IPS DF 19.7 (cell line): Measurements from ENCODE around the gene ACER3.
"Not testable (repeated sequence)": the region's sequence is repeated elsewhere in the genome, so short reads cannot be mapped to it uniquely, and the experiment has no call there.

Experiments used
- DNase-seq: peaks from one replicate; pipeline ENCODE4 v3.0.0-alpha.2; 2013; ENCODE audit warnings: low read depth, low spot score

Gene ACER3

DNA sequence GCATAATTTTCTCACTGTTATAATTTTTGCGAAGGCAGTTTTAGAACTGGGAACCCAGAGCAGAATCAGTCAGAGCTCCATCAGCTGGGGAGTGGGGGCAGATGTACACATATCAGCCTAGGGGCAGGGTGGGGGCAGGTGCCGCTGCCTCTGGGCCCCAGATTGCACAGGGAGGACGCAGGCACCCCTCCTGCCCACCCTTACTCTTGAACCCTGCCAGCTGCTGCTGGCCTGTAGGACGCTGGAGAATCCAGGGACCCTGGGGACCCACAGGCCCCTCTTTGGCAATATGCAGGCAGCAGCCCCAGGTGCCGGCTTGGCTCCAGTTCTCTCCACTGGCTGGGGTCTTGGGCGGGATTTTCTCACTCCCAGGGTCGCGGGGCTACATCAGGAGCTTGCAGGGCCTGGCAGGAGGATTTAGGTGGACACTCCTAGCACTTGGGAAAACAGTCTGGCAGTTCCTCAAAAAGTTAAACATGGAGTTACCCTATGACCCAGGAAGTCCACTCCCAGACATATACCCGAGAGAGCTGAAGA, 197.3 kb downstream of the ACER3 start:
- DNase-seq, result no peak

DNA sequence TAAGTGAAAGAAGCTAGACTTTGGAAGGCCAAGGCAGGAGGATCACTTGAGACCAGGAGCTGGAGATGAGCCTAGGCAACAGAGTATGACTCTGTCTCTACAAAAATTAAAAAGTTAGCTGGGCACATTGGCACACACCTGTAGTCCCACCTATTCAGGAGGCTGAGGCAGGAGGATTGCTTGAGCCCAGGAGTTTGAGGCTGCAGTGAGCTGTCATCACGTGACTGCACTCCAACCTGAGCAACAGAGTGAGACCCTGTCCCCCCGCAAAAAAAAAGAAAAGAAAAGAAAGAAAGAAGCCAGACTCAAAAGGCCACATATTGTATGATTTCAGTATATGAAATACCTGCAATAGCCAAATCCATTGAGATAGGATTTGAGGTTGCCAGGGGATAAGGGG, 198.2 kb downstream of the ACER3 start:
- no peak for DNase-seq

DNA sequence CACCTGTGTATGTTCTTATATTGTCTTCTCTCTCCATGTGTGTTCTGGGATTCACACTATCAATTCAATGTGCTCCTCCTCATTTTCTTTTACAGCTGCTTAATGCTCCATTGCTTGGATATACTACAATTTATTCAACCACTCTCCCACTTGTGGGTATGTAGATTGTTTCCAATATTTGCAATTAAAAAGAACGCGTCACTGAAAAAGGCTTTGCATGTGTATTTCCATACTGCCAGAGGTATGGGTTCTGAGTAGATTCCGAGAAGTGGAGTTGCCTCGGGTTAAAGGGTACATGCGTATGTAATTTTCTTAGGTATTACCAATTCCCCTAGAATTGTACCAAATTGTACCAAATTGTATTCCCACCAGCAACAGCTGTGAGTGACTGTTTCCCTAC, 199.1 kb downstream of the ACER3 start:
- DNase-seq, result no peak

DNA sequence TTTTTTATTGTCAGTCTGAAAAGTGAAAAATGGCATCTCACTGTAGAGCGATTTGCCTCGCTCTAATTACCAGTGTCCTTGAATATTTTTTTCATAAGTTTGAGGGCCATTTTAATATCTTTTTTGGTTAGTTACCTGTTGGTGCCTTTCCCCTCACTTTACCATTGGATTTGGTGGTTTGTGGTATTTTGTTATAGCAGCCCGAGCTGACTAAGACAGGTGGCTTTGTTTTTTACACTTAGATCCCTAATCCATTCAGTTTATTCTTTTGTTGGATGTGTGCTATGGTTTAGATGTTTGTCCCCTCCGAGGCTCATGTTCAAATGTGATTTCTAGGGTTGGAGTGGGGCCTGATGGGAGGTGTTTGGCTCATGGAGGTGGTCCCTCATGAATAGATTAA, 199.5 kb downstream of the ACER3 start:
- DNase-seq, result no peak

DNA sequence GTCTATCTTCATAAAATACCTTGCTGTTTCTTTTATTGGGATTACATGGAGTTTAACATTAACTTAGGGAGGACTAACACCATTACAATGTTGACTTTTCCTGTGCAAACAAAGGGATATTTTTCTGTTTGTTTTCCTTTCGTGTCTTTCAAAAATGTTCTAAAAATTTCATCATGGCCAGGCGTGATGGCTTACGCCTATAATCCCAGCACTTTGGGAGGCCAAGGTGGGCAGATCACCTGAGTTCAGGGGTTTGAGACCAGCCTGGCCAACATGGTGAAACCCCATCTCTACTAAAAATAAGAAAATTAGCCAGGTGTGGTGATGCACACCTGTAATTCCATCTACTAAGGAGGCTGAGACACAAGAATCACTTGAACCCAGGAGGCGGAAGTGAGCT, 200.5 kb downstream of the ACER3 start:
- not testable (repeated sequence) for DNase-seq

DNA sequence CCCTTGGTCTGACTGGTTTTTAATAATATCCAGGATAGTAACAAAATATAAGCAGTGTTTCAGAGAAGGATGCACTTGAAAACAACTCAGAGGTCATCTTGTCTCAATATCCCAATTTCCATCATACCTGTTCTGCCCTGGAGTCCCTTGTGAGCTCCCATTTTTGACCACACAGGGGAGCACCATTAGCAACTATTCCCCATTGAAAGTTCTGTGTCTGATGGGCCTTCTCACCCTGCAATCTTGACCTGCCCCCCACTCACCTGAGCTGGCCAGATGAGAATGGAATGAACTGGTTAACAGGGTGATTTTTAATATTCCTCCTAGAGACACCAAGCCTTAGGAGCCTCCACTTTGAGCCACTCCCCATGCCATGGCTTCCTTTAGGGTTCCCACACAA, 202.2 kb downstream of the ACER3 start:
- DNase-seq, result no peak

DNA sequence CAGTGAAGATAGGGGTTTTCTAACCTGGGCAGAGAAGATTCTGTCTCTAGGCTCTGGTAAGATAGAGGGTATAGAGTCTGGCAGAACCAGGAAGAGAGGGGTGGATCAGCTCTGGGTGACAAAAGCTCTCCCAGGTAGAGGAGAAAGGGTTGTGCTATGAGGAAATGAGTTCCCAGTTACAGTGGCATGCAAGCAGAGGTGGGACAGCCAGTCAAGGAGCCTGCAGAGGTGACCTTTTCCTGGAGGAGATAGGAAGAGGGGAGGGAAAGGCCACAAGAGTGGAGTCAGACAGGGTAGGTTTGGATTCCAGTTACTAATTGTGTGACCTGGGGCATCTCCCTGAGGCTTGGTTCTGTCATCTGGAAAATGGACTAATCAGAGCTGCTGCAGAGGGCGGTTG, 202.7 kb downstream of the ACER3 start:
- no peak for DNase-seq

DNA sequence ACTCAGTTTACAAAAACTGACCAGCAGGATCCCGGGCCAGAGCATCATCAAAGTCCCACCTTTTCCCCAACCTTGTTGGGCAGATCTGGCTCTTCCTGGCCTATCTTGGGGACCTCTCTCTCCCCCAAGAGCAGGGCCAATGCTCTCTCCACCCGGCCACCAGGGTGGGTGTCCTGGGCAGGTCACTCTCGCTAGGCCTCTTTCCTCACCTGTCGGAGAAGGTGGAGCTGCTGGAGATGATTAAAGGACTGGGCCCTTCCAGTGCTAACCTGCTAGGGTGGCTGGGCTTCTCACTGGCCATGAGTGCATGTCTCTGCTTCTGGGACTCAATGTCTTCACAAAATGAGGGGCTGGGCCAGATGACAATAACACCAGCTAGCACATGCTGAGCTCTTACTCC, 203.1 kb downstream of the ACER3 start:
- no peak for DNase-seq

DNA sequence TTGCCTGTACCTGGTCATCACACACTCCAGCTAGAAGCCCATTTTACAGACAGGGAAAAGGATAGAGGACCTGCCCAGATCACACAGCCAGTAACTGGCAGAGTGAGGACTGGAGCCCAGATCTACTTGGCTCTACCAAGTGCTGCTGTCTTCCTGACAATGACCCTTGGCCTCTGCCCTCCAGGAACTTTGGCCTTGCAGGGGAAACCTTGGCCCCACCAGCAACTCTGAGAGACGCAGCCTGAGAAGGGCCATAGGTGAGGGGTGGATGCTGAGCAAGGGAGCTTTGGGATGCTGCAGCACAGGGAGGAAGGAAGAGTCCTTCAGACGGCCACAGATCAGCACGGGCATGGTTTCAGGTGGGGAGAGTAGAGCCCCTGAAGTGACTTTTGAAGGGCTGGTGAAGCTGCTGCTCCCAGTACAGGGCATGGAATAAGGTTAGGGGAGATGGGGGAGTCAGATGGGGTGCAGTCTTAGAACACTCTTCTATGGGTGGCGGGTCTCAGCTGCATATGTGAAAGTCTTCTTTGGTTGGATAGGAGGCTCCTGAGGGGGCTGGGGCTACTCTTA, 204.0 kb downstream of the ACER3 start:
- no peak for DNase-seq

DNA sequence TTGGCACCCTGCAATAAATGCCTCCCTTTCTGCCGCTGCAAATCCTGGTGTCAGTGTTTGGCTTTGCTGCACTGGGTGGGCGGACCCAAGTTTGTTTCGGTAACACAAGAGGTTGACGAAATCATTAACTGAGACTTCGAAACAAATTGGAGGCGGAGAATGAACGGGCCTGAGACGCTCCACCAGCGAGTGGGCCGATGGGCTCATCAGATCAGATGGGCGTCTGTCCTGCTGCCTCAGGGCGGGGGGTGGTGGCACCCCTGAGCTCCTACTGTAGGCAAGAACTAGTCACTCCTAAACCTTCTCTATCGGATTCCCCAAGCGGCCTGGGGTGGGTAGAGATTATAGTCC, 205.1 kb downstream of the ACER3 start:
- DNase-seq, result no peak

DNA sequence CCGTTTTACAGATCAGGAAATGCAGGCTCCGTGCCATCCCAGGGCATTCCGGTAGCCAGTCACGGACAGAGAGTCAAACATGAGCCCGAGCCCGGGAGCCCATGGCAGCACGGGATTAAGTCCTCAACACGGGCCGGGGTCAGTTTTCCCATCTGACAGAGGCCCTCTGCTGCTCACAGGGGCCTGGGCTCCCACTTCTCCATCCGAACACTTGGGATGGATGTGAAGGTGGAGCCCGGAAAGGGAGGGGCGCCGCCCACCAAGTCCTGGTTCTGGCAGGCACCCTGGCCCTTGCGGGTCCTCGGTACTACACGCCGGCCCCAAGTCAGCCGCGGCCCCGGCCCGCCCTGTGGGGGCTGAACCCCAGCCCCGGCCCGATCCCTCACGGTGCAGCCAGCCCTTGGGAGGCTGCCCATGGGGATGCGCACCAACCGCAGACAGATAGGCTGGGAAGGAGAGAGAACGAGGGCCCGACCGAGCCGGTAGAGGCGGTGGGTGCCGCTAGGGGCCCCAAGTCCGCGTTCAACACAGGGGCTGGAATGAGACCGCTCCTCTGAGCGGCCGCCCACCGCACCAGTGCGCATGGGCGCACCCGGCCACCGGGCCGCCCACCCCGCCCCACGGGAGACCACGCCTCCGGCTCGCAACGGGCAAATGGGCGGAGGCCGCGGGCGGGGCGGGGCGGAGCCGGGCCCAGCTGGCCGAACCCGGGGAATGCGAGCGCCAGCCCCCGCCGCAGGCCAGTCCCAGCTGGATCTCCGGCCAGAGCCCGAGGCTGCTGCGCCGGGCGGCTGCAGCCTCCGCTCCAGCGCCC, 205.7 kb downstream of the ACER3 start, which contains the start of gene CAPN5:
TSS of gene CAPN5 (plus strand) at position 743 of the 814 bp plus-strand sequence. CDS start 17,916 bp downstream, outside the sequence.
- DNase-seq, result no peak

DNA sequence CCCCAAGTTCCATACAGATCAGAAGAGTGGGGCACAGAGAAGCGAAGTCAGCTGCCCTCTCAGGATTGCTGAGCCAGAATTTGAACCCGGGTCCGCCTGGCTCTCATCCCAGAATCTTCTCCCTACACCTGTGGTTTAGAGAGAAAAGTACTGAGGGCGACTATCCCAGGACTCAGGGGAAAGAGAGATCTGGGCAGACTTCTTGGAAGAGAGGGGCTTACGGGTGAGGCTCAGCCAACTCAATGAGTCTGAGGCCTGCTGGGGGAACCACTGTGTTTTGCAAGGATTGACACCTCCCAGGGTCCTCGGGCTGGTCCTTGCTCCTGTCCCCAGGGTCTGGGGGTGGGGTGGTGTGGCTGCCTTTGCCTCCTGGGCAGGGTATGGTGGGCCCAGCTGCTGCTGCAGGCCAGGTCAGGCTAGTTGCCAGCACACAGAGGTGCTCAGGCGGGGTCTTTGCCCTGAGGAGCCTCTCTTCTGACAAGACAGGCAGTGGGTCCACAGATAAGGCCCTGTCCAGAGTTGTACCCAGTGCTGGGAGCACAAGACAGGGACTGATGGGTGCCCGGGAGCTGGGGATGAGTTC, 207.2 kb downstream of the ACER3 start:
- no peak for DNase-seq

DNA sequence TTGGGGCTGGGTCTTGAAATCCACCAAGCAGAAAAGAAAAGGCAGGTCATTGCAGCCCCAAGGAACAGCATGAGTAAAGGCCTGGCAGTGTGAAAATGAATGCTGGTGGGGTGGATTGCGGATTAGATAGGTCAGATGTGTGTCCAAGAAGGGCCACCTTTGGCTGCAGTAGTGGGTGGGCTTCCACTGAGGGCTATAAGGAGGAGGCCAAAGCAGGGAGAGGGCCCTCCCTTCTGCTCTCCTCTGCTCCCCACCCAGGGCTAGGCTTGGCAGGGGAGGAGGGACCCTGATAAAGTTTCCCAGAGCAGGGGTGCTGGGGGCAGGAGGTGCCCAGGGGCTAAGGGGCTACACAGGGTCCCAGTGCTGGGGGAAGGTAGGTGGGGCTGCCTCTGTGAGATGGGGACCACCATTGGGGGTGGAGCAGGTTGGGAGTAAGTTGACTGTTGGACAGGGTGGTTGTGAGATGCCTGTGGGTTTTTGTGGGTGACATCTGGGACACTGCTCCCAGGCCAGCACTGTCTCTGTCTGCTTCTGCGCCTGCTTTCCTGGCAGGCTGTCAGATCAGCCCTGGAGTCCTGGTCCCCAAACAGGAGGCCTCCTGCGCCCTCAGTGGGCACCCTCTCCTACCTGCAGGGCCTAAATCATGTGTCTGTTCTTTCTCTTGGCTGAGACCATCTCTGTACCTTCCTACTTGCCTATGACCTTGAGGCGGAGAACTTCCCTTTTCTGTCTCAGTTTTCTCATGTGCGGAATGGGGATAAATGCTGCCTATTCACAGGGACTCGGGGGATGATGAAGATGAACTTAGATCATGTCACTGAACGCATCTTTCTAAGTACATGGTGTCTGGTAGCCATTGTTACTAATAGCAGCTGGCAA, 208.0 kb downstream of the ACER3 start:
- DNase-seq, result no peak

DNA sequence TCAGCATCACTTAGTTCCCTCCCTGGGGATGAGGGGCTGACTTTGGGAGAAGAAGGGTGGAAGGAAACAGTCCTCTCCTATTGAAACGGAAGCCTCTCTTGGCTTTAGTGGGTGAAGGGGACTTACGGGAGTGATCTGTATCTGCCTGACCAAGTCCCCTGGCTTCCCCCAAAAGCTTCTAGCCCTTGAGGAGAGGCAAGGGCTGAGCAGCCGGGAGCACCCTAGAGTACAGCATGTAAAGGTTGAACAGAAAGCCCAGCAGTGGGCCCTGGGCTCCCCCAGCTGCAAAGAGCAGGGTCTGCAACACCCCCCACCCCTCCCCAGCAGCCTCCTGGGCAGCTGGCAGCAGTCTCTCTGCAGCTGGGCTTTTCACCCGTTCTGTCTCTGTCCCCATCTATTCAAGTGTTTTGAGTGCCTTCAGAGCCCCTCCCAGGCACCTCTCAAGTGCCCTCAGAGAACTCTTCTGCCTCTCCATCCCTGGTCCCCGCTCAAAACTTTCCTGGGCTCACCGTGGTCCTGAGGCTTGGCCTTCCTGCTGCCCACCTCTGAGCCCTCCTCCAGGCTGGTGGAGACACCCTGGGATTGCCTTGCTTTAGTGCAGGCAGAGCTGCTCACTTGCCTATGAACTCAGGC, 208.7 kb downstream of the ACER3 start:
- no peak for DNase-seq

DNA sequence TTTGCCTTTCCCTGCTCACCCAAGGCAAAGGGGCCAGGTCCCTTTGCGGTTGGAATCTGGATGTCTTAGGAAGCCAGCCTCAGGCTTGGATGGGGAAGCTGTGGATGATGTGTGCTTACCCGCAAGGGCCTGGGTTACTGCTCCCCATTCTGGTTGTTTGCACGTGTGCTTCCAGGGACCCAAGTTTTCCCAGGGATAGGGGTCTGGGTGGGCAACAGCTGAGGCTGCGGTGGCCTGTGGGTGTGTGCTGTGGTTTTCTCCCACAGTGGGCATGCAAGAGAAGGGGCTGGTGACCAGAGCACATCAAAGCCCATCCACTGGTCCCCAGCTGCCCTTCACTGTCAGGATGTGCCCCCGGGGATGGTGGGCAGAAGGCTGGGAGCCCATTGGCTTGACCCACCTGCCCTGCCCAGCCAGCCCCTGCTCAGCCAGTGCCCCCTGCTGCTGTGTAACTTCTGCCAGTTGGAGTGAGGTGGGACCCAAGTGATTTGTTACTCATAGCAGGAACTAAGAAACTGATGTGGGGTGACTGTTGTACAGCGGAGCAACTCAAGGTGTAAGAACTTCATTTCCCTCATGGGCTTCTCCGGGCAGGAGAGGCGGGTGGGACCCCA, 209.4 kb downstream of the ACER3 start:
- DNase-seq, result no peak

DNA sequence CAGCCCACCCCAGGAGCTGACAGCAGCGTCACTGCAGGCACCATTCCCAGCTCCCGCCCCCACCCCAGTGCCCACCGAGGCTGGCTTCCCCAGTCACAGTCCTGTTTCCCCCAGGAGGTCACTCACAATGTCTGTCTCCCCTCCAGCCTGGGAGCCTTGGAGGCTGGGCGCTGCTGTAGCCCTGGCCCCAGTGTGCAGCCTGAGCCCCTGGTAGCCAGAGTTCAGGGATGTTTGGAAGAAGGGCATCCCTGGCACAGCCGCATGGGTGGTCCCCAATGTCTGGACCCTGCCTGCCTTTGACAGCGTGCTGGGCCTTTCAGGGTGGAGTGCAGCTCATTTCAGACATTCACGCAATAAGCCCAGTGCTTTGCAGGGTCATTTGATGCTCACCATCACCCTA, 210.4 kb downstream of the ACER3 start:
- DNase-seq, result no peak

DNA sequence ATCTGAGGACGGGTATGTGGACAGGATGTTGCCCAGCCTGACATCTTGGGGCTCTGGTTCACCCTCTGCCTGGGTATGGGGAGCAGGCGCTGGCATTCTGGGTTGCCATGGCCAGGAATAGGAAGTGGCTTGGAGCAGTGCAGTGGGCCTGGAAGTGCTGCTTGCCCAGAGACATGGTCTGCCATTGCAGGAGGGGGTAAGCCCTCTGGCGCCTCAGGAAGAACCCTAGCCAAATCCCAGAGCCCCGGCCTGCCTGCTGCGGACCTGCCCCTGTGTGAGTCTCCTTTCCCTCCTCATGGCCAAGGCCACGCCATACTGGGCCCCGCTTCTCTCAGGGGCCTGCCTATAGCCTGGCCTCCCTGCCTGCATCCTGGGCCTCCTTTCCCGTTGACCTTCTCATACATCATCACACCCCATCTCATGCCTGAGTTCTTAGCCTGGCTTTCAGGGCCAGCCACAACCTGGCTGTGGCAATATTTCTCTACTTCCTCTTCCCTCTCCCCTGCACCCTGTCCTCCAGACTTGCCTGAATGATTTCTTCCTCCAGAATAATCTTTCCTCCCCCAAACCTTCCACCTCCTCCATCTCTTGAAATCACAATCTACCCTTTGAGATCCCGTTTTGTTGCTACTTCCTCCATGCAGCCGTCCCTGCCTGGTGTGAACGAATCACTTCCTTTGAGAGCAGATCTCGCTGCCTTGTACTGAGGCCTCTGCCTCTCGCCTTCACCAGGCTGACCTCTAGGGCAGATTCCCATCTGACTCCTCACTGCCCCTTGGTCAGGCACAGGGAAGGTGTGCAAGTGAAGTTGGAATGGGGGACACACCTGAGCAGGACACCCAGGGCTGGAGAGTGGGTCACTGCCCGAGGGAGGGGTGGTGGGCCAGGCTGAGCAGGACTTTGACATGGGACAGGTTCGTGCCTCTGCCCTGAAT, 211.2 kb downstream of the ACER3 start:
- no peak for DNase-seq

DNA sequence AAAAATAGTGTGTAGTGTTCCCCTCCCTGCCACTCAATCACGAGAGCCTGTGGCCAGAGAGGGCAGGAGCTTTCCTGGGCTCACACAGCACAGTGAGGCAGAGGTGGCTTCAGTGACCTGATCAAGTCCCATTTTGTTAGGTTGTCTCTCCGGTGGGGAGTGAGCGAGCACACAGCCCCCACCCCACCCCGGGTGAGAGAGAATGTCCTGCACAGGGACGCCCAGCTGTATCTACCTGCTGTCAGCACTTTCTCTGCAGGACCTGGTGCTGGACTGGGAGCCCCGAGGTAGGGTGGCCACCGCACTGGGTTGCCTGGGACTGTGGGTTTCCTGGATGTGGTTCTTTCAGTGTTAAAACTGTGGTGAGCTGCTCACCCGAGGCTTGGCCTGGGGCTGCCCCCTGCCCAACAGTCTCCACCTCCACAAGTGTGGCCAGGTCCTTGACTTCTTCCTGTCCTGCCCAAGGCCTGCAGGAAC, 212.2 kb downstream of the ACER3 start:
- no peak for DNase-seq

DNA sequence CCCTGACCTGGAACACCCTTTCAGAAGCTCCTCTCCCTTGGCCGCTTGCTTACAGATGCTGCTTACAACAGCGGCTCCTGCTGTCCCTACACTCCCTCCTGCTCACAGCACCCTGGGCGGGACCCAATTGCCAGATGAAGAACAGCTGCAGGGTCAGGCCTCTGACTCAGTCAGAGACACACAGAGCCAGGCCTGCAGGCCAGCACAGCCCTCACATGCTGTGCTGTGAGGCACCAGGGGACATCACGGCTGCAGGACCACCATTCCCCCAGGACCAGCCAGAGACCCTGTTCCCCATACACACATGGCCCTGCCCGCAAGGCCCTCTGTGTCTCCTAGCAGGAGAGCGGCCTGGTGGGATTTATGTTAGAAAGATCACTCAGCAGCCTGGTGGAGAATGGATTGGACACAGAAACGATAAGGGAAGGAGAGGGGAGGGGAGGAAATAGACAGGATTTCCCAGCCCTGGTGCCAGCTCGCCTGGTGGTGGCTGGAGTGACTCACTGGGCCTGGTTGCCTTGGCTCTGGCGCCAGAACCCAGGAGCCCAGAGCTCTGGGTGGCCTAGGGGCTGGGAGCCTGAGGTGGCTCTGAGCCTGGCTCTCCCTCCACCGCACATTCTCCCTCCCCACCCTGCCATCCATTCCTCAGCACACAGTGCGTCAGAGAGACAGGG, 212.7 kb downstream of the ACER3 start:
- DNase-seq, result no peak
